ENCODE measurements around the gene RGMB.

DNA sequence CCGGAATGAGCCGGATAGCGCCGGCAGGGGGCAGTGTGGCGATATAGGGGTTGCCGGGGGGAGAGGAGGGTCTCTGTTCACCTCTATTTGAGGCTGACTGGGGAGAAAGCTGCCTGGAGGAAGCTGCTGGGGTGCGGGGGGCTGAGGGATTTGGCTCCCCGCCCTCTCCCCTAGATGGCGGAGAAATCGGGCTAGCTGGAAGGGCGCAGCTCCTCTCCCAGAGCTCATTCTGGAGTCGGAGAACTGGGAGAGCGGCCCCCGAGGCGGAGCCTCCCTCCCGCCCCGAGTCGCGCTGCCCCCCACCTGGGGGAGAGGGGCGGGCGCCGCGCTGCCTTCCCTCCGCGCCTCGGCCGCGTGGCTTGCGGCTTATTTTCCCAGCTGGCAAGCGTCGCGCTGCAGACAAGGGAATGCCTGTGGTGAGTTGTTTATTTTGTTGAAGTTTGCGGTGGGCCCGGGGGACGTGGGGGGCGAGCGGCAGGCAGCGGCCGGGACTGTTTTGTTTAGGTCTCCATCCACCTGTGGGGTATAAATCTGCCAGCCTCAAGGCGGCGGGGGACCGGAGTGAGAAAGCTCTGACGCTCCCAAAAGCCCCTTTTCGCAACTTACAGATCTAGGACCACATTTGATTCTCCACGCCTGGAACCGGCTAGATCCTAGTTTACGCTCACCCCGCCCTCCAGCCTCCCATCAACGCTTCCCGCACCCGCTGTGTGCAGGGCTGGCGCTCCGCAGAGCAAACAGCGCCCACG is 4.1 kb upstream of the RGMB start:
- TF ChIP-seq ZBTB33 (CRISPR knock-in tag; IDR thresholded peaks at IDR 0.05) (no peak), YEATS4 (CRISPR knock-in tag; IDR thresholded peaks at IDR 0.05; ENCODE audit: borderline replicate concordance) (no peak), EZH2 (conservative IDR thresholded peaks at IDR 0.05; ENCODE audit: low read depth, low read length) (no peak), HDAC1 (CRISPR knock-in tag; IDR thresholded peaks at IDR 0.05) (no peak), ZEB1 (IDR thresholded peaks at IDR 0.05; ENCODE audit: insufficient replicate concordance, low read depth) (no peak), TFE3 (CRISPR knock-in tag; IDR thresholded peaks at IDR 0.05) (no peak), CTCF (CRISPR knock-in tag; IDR thresholded peaks at IDR 0.05) (peak; percentile 77)

Measured in HepG2 (cell line).